Bronchial epithelial cell (primary cell): ENCODE results near the gene SPTBN5. TPM values are rescaled to one million over a fixed set of nuclear protein-coding genes. Genes with fewer than 3 reads are reported as not detected.

ENCODE experiments used
- DNase-seq: peaks from one replicate; pipeline ENCODE4 v3.0.0-alpha.2; 2010; ENCODE audit warnings: low read depth
- FAIRE-seq: peaks from 2 replicates; lab custom pipeline; 2011; peaks lifted over from hg19 to GRCh38; lab: Jason Lieb, UNC
- H3K27me3 ChIP-seq: 2 replicates; pipeline ENCODE4 v1.5.1; 2011; ENCODE audit warnings: low read length; ENCODE audit not compliant: control insufficient read depth, insufficient read depth
- H3K36me3 ChIP-seq: 2 replicates; pipeline ENCODE4 v1.5.1; 2011; ENCODE audit warnings: low read length; ENCODE audit not compliant: control insufficient read depth, insufficient read depth
- H3K4me3 ChIP-seq: 2 replicates; pipeline ENCODE4 v1.5.1; 2011; ENCODE audit warnings: mild to moderate bottlenecking, low read depth, low read length, control low read depth
- CTCF ChIP-seq: IDR thresholded peaks from 2 replicates; pipeline ENCODE4 v1.5.1; 2011; ENCODE audit warnings: mild to moderate bottlenecking, moderate library complexity, low read length, control low read depth, inconsistent platforms; ENCODE audit not compliant: insufficient read depth, severe bottlenecking
- total RNA-seq: library from RNA; depleted of rRNA; stranded (reverse); fragments of >200 nt; gene quantifications from 2 replicates; pipeline ENCODE4 v1.2.1, GENCODE V29; 2014

Gene SPTBN5
- total RNA-seq, 1 donor from 2014 or later: 0.53 TPM

DNA sequence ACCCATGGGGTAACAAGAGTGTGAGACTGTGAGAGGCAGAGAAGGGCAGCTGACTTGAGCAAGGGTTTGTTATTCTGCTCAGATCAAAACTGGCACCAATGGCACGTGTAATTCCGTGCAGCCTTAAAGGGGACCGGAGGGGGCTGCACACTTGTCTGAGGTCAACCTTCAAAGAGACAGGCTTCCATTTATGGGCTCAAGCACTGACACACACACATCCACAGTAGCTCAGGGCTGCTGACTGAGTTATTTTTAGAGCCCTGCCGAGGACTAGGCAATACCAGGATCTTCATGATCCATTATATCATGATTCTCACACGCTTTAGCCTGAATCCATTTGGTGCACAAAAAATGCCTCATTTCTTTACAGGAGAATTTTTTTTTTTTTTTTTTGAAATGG lies 20.6 kb upstream of the SPTBN5 start:
- no peak for FAIRE-seq
- no peak overlapping the region for H3K4me3 ChIP-seq
- no peak for DNase-seq
- H3K27me3 ChIP-seq: no peaks in the 10 kb centered on the region
- H3K36me3 ChIP-seq: peaks cover 17% of the 10 kb centered on the region
- no peak for TF ChIP-seq CTCF

GRCh38 chr15:41913256-41913655 lies 19.4 kb upstream of the SPTBN5 start:
- H3K27me3 ChIP-seq: no peaks in the 10 kb centered on the region
- H3K4me3 ChIP-seq: no peak overlapping the region
- TF ChIP-seq CTCF: no peak
- DNase-seq (no peak), FAIRE-seq (no peak)
- H3K36me3 ChIP-seq: peaks cover 18% of the 10 kb centered on the region

- peak; percentile 37 for DNase-seq
- Histone ChIP-seq H3K4me3 (no peak overlapping the region), H3K27me3 (no peaks in the 10 kb centered on the region), H3K36me3 (peaks cover 20% of the 10 kb centered on the region)
- TF ChIP-seq CTCF: no peak
- FAIRE-seq: no peak
Measured at GRCh38 chr15:41911691-41912345, 18.0 kb upstream of the SPTBN5 start.

DNA sequence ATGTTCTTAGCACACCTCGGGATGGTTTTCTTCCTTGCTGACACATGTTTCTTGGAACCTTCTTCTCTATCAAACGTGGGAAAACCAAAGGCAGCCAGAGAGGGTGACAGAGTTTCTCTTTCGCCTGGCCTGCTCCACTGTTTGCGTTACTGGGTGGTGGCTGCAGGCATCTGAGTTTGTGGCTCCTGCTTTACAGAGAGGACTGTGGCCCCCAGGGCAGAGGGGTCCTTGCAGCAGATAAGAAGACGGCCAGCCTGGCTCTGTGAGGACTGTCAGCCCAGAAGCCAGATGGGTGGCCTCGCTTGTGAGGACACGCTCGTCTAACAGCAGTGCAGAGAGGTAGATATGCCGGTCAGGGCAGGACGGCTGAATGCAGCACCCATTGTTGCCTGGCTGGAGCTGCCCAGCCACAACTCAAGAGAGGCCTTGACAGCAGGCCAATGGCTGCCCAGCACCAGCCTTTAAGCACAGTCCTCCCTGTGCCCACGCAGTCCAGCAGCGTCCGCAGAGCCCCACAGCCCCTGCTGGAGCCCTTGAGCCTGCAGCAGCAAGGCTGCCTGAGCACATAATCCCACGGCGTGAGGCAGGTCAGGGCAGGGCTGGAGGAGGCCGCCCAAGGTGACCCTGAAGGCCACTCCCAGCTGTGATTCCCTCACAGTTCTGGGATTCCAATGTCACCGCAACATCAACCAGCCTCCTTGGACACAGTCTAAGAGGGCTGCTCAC lies 15.0 kb upstream of the SPTBN5 start:
- FAIRE-seq: no peak
- DNase-seq: no peak
- Histone ChIP-seq H3K27me3 (no peaks in the 10 kb centered on the region), H3K36me3 (peaks cover 14% of the 10 kb centered on the region), H3K4me3 (no peak overlapping the region)
- TF ChIP-seq CTCF: no peak

DNA sequence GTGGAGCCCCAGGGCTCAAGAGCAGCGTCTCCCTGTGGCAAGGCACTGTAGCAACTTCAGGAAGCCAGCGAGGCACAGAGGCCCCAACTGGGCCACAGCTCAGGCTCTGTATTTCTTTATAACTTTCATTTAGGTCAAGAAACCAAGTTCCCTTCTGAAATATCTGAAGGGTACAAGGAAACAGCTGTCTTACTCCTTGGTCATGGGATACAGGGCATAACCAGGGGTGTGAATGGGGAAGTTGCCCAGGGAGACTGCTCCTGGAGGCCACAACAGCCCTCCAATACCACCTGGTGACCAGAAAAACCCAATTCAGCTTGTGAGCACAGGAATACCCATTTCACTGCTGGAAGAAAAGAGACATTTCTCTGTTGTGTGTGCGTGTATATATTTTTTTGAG lies 13.3 kb upstream of the SPTBN5 start:
- no peak overlapping the region for H3K4me3 ChIP-seq
- DNase-seq (no peak), FAIRE-seq (no peak)
- peaks cover 17% of the 10 kb centered on the region for H3K36me3 ChIP-seq
- no peak for TF ChIP-seq CTCF
- no peaks in the 10 kb centered on the region for H3K27me3 ChIP-seq
